MM.1S (cell line): ENCODE data around the gene NCOR2.

Experiments
- CTCF ChIP-seq: fragments of 300-600 bp; sonication (generic); IDR thresholded peaks from 2 replicates; pipeline ENCODE4 v1.5.1; 2016; ENCODE audit warnings: antibody characterized with exemption, low read length, mixed read lengths
- EZH2phosphoT487 ChIP-seq: fragments of 300-600 bp; sonication (generic); IDR thresholded peaks from 2 replicates; pipeline ENCODE4 v1.6.1; 2018; ENCODE audit warnings: antibody characterized with exemption, low read length

GRCh38 chr12:124578854-124579253 is 11.4 kb upstream of the NCOR2 start:
- TF ChIP-seq CTCF (no peak), EZH2phosphoT487 (no peak)
